ENCODE data around the gene PMEPA1. TPM values are rescaled to one million over a fixed set of nuclear protein-coding genes. Genes with fewer than 3 reads are reported as not detected.

Gene PMEPA1
- total and polyA plus RNA-seq, 2 experiments from 2014 or later: 7.3 to 15.4 TPM

DNA sequence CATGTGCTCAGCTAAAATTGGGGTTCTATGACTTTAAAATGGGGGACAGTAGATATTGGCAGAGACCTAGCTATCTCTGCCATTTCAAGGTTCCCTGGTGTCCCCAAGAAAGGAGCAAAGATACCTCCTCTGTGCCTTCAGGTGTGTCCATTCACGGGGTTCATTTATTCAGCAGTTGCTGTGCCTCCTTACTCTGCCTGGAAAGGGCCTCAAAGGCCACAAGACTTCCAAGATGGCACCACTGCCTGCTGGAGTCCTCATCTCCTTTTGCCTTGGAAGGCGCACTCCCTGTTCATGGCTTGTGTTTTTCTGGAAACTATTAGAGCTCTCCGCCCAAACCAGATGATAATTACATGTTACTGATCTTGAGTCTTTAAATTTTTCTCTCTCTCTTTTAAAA is 85.7 kb downstream of the PMEPA1 start:
- peaks cover 10% of the 10 kb centered on the region; the same call in 2 of the 3 replicates for H3K9me3 Mint-ChIP-seq
- Histone ChIP-seq H3K79me2 (replicated peaks; ENCODE audit: insufficient read depth) (no peaks in the 10 kb centered on the region), H3K9me2 (ENCODE audit: insufficient read depth) (peaks cover 8% of the 10 kb centered on the region; the same call in 1 of the 2 replicates), H3K4me1 (ENCODE audit: insufficient read depth) (peaks cover 8% of the 10 kb centered on the region), H3K4me3 (no peak overlapping the region), H3K27me3 (ENCODE audit: insufficient read depth) (no peaks in the 10 kb centered on the region), H3F3A (replicated peaks; ENCODE audit: low read depth) (no peaks in the 10 kb centered on the region), H4K20me1 (replicated peaks; ENCODE audit: insufficient read depth) (no peaks in the 10 kb centered on the region), H3K4me2 (no peak overlapping the region), H2AFZ (no peak overlapping the region), H3K27ac (ENCODE audit: low read depth) (no peak overlapping the region), H3K36me3 (ENCODE audit: insufficient read depth) (no peaks in the 10 kb centered on the region)
- no peaks in the 10 kb centered on the region; the same call in 1 of the 3 replicates for H3K36me3 Mint-ChIP-seq (ENCODE audit: low read depth)
- no peak overlapping the region for H3K4me3 Mint-ChIP-seq
- DNase-seq (ENCODE audit: low spot score) (no peak), ATAC-seq (no peak)
- no peak for TF ChIP-seq EZH2phosphoT487 (IDR thresholded peaks at IDR 0.05; ENCODE audit: unreplicated experiment)
- TF ChIP-seq, protein P1, sequence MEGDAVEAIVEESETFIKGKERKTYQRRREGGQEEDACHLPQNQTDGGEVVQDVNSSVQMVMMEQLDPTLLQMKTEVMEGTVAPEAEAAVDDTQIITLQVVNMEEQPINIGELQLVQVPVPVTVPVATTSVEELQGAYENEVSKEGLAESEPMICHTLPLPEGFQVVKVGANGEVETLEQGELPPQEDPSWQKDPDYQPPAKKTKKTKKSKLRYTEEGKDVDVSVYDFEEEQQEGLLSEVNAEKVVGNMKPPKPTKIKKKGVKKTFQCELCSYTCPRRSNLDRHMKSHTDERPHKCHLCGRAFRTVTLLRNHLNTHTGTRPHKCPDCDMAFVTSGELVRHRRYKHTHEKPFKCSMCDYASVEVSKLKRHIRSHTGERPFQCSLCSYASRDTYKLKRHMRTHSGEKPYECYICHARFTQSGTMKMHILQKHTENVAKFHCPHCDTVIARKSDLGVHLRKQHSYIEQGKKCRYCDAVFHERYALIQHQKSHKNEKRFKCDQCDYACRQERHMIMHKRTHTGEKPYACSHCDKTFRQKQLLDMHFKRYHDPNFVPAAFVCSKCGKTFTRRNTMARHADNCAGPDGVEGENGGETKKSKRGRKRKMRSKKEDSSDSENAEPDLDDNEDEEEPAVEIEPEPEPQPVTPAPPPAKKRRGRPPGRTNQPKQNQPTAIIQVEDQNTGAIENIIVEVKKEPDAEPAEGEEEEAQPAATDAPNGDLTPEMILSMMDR (conservative IDR thresholded peaks at IDR 0.05; ENCODE audit: low read depth in 2 of 2): no peak
- TF ChIP-seq, protein P2, sequence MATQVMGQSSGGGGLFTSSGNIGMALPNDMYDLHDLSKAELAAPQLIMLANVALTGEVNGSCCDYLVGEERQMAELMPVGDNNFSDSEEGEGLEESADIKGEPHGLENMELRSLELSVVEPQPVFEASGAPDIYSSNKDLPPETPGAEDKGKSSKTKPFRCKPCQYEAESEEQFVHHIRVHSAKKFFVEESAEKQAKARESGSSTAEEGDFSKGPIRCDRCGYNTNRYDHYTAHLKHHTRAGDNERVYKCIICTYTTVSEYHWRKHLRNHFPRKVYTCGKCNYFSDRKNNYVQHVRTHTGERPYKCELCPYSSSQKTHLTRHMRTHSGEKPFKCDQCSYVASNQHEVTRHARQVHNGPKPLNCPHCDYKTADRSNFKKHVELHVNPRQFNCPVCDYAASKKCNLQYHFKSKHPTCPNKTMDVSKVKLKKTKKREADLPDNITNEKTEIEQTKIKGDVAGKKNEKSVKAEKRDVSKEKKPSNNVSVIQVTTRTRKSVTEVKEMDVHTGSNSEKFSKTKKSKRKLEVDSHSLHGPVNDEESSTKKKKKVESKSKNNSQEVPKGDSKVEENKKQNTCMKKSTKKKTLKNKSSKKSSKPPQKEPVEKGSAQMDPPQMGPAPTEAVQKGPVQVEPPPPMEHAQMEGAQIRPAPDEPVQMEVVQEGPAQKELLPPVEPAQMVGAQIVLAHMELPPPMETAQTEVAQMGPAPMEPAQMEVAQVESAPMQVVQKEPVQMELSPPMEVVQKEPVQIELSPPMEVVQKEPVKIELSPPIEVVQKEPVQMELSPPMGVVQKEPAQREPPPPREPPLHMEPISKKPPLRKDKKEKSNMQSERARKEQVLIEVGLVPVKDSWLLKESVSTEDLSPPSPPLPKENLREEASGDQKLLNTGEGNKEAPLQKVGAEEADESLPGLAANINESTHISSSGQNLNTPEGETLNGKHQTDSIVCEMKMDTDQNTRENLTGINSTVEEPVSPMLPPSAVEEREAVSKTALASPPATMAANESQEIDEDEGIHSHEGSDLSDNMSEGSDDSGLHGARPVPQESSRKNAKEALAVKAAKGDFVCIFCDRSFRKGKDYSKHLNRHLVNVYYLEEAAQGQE (IDR thresholded peaks at IDR 0.05; ENCODE audit: unreplicated experiment): no peak
- TF ChIP-seq ZNF331 (CRISPR knock-in tag; IDR thresholded peaks at IDR 0.05; ENCODE audit: low read depth): no peak
- no peak for TF ChIP-seq CREB1 (CRISPR knock-in tag; IDR thresholded peaks at IDR 0.05; ENCODE audit: low read depth)
- no peak for TF ChIP-seq STAT1 (IDR thresholded peaks at IDR 0.05; ENCODE audit: unreplicated experiment)
- no peak for TF ChIP-seq NANOG (IDR thresholded peaks at IDR 0.05; ENCODE audit: borderline replicate concordance)
- no peak for TF ChIP-seq ZNF114 (CRISPR knock-in tag; IDR thresholded peaks at IDR 0.05)
- TF ChIP-seq POLR2AphosphoS5 (IDR thresholded peaks at IDR 0.05; ENCODE audit: low read depth): no peak
- TF ChIP-seq, protein P3, sequence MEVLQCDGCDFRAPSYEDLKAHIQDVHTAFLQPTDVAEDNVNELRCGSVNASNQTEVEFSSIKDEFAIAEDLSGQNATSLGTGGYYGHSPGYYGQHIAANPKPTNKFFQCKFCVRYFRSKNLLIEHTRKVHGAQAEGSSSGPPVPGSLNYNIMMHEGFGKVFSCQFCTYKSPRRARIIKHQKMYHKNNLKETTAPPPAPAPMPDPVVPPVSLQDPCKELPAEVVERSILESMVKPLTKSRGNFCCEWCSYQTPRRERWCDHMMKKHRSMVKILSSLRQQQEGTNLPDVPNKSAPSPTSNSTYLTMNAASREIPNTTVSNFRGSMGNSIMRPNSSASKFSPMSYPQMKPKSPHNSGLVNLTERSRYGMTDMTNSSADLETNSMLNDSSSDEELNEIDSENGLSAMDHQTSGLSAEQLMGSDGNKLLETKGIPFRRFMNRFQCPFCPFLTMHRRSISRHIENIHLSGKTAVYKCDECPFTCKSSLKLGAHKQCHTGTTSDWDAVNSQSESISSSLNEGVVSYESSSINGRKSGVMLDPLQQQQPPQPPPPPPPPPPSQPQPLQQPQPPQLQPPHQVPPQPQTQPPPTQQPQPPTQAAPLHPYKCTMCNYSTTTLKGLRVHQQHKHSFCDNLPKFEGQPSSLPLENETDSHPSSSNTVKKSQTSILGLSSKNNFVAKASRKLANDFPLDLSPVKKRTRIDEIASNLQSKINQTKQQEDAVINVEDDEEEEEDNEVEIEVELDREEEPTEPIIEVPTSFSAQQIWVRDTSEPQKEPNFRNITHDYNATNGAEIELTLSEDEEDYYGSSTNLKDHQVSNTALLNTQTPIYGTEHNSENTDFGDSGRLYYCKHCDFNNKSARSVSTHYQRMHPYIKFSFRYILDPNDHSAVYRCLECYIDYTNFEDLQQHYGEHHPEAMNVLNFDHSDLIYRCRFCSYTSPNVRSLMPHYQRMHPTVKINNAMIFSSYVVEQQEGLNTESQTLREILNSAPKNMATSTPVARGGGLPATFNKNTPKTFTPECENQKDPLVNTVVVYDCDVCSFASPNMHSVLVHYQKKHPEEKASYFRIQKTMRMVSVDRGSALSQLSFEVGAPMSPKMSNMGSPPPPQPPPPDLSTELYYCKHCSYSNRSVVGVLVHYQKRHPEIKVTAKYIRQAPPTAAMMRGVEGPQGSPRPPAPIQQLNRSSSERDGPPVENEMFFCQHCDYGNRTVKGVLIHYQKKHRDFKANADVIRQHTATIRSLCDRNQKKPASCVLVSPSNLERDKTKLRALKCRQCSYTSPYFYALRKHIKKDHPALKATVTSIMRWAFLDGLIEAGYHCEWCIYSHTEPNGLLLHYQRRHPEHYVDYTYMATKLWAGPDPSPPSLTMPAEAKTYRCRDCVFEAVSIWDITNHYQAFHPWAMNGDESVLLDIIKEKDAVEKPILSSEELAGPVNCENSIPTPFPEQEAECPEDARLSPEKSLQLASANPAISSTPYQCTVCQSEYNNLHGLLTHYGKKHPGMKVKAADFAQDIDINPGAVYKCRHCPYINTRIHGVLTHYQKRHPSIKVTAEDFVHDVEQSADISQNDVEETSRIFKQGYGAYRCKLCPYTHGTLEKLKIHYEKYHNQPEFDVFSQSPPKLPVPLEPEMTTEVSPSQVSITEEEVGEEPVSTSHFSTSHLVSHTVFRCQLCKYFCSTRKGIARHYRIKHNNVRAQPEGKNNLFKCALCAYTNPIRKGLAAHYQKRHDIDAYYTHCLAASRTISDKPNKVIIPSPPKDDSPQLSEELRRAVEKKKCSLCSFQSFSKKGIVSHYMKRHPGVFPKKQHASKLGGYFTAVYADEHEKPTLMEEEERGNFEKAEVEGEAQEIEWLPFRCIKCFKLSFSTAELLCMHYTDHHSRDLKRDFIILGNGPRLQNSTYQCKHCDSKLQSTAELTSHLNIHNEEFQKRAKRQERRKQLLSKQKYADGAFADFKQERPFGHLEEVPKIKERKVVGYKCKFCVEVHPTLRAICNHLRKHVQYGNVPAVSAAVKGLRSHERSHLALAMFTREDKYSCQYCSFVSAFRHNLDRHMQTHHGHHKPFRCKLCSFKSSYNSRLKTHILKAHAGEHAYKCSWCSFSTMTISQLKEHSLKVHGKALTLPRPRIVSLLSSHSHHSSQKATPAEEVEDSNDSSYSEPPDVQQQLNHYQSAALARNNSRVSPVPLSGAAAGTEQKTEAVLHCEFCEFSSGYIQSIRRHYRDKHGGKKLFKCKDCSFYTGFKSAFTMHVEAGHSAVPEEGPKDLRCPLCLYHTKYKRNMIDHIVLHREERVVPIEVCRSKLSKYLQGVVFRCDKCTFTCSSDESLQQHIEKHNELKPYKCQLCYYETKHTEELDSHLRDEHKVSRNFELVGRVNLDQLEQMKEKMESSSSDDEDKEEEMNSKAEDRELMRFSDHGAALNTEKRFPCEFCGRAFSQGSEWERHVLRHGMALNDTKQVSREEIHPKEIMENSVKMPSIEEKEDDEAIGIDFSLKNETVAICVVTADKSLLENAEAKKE (CRISPR knock-in tag; IDR thresholded peaks at IDR 0.05): no peak
- TF ChIP-seq JUNB (IDR thresholded peaks at IDR 0.05; ENCODE audit: unreplicated experiment): no peak
- no peak for TF ChIP-seq EZH2 (IDR thresholded peaks at IDR 0.05; ENCODE audit: low read depth, unreplicated experiment)
- H3K27ac Mint-ChIP-seq: no peak overlapping the region
- peaks cover 9% of the 10 kb centered on the region for H3K4me1 Mint-ChIP-seq
- peaks cover 3% of the 10 kb centered on the region for H3K27me3 Mint-ChIP-seq (ENCODE audit: insufficient read depth, low read depth, poor library complexity)

Data from GM23338 (cell line).